ENCODE data around the gene ZNF324. TPM values are rescaled to one million over a fixed set of nuclear protein-coding genes. Genes with fewer than 3 reads are reported as not detected.
"Not testable (repeated sequence)": the region's sequence is repeated elsewhere in the genome, so short reads cannot be mapped to it uniquely, and the experiment has no call there.

The ZNF324 gene
- polyA plus RNA-seq, 1 of the 3 experiments (the other 2 are of a cell fraction) = 5.6 TPM

- TF ChIP-seq ZBTB33 (IDR thresholded peaks at IDR 0.05; ENCODE audit: borderline replicate concordance, low read depth) = no peak
- no peak for TF ChIP-seq GATA2 (CRISPR knock-in tag; IDR thresholded peaks at IDR 0.05)
- TF ChIP-seq FOXM1 (IDR thresholded peaks at IDR 0.05; ENCODE audit: low read depth) = no peak
- TF ChIP-seq POLR2AphosphoS5 (IDR thresholded peaks at IDR 0.05; ENCODE audit: low read depth, low read length) = peak; percentile 62
- TF ChIP-seq, protein P1, sequence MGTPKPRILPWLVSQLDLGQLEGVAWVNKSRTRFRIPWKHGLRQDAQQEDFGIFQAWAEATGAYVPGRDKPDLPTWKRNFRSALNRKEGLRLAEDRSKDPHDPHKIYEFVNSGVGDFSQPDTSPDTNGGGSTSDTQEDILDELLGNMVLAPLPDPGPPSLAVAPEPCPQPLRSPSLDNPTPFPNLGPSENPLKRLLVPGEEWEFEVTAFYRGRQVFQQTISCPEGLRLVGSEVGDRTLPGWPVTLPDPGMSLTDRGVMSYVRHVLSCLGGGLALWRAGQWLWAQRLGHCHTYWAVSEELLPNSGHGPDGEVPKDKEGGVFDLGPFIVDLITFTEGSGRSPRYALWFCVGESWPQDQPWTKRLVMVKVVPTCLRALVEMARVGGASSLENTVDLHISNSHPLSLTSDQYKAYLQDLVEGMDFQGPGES (IDR thresholded peaks at IDR 0.05; ENCODE audit: low read depth, low read length) = peak; percentile 32; the same call in 1 of the 2 replicates
- TF ChIP-seq EZH2phosphoT487 (IDR thresholded peaks at IDR 0.05; ENCODE audit: borderline replicate concordance, low read depth) = no peak
- peak; percentile 53; the same call in 1 of the 2 replicates for TF ChIP-seq SIN3A (IDR thresholded peaks at IDR 0.05; ENCODE audit: borderline replicate concordance, low read depth, low read length)
- TF ChIP-seq MEF2A (IDR thresholded peaks at IDR 0.05; ENCODE audit: borderline replicate concordance, low read depth) = no peak
- TF ChIP-seq FOSL2 (IDR thresholded peaks at IDR 0.05; ENCODE audit: borderline replicate concordance, low read depth) = no peak
- no peak for TF ChIP-seq USF2 (IDR thresholded peaks at IDR 0.05; ENCODE audit: borderline replicate concordance, low read depth, low read length)
These were observed 27.0 kb upstream of the ZNF324 start, which contains the start of gene ZNF132 (continued) for GRCh38 chr19:58439576-58440554.

DNA sequence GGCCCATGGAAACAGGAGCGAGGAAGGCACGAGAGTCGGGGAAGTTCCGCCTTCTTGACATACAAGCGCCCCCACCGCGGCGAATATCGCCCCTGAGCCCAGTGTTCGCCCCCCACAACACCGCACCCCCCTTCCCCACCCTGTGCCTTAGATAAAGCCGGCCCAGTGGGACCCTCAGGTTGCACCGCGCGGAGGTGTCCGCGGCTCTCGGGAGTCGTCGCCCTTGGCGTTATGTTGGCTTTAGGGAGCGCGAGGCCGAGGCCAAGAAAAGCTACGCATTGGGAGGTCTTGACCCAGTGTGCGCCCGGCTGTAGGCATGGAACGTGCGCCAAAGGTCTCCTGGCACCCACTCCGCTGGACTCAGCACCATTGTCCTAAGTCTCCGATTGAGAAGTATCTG is 26.3 kb upstream of the ZNF324 start:
- POLR2A ChIA-PET = interaction anchor here (1.0 to 1.6 kb wide), 3 partner anchors 11 to 78 kb away, joined by 3 to 8 read pairs (median 3); partner anchors contain the start of genes ZNF324B and ZNF497

GRCh38 chr19:58442986-58443385 is 23.9 kb upstream of the ZNF324 start:
- peaks cover 0 to 16% of the 10 kb centered on the region in 2 experiments; a peak in 1 of 4 replicates for H3K4me1 ChIP-seq (ENCODE audit: control insufficient read depth in 1 of 2, insufficient read depth in 2 of 2, low read depth in 1 of 2, low read length in 1 of 2)
- H3K9me3 ChIP-seq; H3K4me2 ChIP-seq; H4K20me1 ChIP-seq (ENCODE audit: insufficient read depth); POLR2A ChIA-PET; H3K9ac ChIP-seq; H2AFZ ChIP-seq (ENCODE audit: low read depth); H3K9me2 ChIP-seq; H3K36me3 ChIP-seq (replicated peaks in 1 of 2; ENCODE audit: control insufficient read depth in 1 of 2, insufficient read depth in 2 of 2, low read length in 1 of 2); H3K27ac ChIP-seq (ENCODE audit: low read depth in 2 of 2, low read length in 1 of 2); CTCF ChIA-PET; H3K4me3 ChIP-seq (ENCODE audit: low read depth in 2 of 2, low read length in 1 of 2); H3F3A ChIP-seq (replicated peaks; ENCODE audit: insufficient read depth); DNase-seq; H3K27me3 ChIP-seq (ENCODE audit: insufficient read depth): not testable (repeated sequence)
- WGBS (ENCODE audit: low lambda C conversion rate) = 67% methylated on average over 7 of the region's 7 CpGs
- peaks cover 13% of the 10 kb centered on the region; the same call in 1 of the 2 replicates for H3K79me2 ChIP-seq (ENCODE audit: insufficient read depth)

More for the DNA sequence above, 26.3 kb upstream of the ZNF324 start:
- no peaks in the 10 kb centered on the region for H3F3A ChIP-seq (replicated peaks; ENCODE audit: insufficient read depth)
- H3K36me3 ChIP-seq (replicated peaks in 1 of 2; ENCODE audit: control insufficient read depth in 1 of 2, insufficient read depth in 2 of 2, low read length in 1 of 2) = peaks cover 13 to 24% of the 10 kb centered on the region in 2 experiments
- 25% methylated on average over 18 of the region's 31 CpGs for WGBS (ENCODE audit: low lambda C conversion rate)
- peak overlapping the region; percentile 33; the same call in 1 of the 2 replicates for H3K9ac ChIP-seq
- H3K27me3 ChIP-seq (ENCODE audit: insufficient read depth) = no peaks in the 10 kb centered on the region
- peak overlapping the region; percentile 91 for H2AFZ ChIP-seq (ENCODE audit: low read depth)
- no peaks in the 10 kb centered on the region for H4K20me1 ChIP-seq (ENCODE audit: insufficient read depth)
- H3K79me2 ChIP-seq (ENCODE audit: insufficient read depth) = peaks cover 13% of the 10 kb centered on the region; the same call in 1 of the 2 replicates
- H3K4me1 ChIP-seq (ENCODE audit: control insufficient read depth in 1 of 2, insufficient read depth in 2 of 2, low read depth in 1 of 2, low read length in 1 of 2) = peaks cover 0 to 16% of the 10 kb centered on the region in 2 experiments; a peak in 1 of 4 replicates
- DNase-seq = no peak
- TF ChIP-seq RAD21 (IDR thresholded peaks at IDR 0.05; ENCODE audit: low read length) (no peak), EZH2phosphoT487 (IDR thresholded peaks at IDR 0.05; ENCODE audit: borderline replicate concordance, low read depth) (no peak), YY1 (IDR thresholded peaks at IDR 0.05; ENCODE audit: low read depth) (no peak)
- peak overlapping the region; percentile 99 for H3K4me2 ChIP-seq
- H3K9me2 ChIP-seq = no peaks in the 10 kb centered on the region
- H3K9me3 ChIP-seq = peaks cover 6% of the 10 kb centered on the region; the same call in 1 of the 2 replicates
- CTCF ChIA-PET = no interaction called here
- peak overlapping the region; percentile 83 to 87 for H3K4me3 ChIP-seq (ENCODE audit: low read depth in 2 of 2, low read length in 1 of 2)
- peak overlapping the region; percentile 56 to 69; a peak in 3 of 4 replicates for H3K27ac ChIP-seq (ENCODE audit: low read depth in 2 of 2, low read length in 1 of 2)

DNA sequence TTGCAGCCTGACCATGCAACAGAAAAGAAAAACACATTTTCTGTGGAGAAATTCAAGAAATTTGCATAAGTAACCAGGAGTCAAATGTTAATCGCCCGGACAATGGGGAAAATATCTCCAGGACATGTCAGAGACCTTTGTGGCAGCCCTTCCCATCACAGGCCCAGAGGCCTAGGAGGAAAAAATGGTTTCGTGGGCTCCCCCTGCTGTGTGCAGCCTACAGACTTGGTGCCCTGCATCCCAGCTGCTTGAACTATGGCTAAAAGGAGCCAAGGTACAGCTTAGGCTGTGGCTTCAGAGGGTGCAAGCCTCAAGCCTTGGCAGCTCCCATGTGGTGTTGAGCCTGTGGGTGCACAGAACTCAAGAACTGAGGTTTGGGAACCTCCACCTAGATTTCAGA is 18.0 kb upstream of the ZNF324 start:
- CTCF ChIA-PET = not testable (repeated sequence)

More for the DNA sequence above, 18.0 kb upstream of the ZNF324 start:
- H3K9me2 ChIP-seq; H3K9ac ChIP-seq; H4K20me1 ChIP-seq (ENCODE audit: insufficient read depth); H3K36me3 ChIP-seq (replicated peaks in 1 of 2; ENCODE audit: control insufficient read depth in 1 of 2, insufficient read depth in 2 of 2, low read length in 1 of 2); DNase-seq; H3K27me3 ChIP-seq (ENCODE audit: insufficient read depth); H3K27ac ChIP-seq (ENCODE audit: low read depth in 2 of 2, low read length in 1 of 2); H3K4me1 ChIP-seq (ENCODE audit: control insufficient read depth in 1 of 2, insufficient read depth in 2 of 2, low read depth in 1 of 2, low read length in 1 of 2); H3K9me3 ChIP-seq; H3K4me3 ChIP-seq (ENCODE audit: low read depth in 2 of 2, low read length in 1 of 2); H2AFZ ChIP-seq (ENCODE audit: low read depth); H3F3A ChIP-seq (replicated peaks; ENCODE audit: insufficient read depth); H3K79me2 ChIP-seq (ENCODE audit: insufficient read depth); POLR2A ChIA-PET; H3K4me2 ChIP-seq: not testable (repeated sequence)
- WGBS (ENCODE audit: low lambda C conversion rate) = 7% methylated on average over 3 of the region's 3 CpGs
